GM13976 (cell line): ENCODE data around the gene FXYD6.

Source experiments
- DNase-seq: peaks from one replicate; pipeline ENCODE4 v3.0.0; 2012; ENCODE audit warnings: low spot score
- CTCF ChIP-seq: IDR thresholded peaks from 2 replicates; pipeline ENCODE4 v1.5.1; 2012; ENCODE audit warnings: borderline replicate concordance, mild to moderate bottlenecking; ENCODE audit not compliant: insufficient read depth; ENCODE audit errors: extremely low read depth, missing control alignments, control extremely low read depth
- in situ Hi-C: fragments of 300-500 bp; cut with MboI; formaldehyde crosslinking; loops from one replicate; pipeline ENCODE4 v1.12.0; 2022; ENCODE audit warnings: low sequenced_read_pairs, mixed read lengths, inconsistent platforms; ENCODE audit not compliant: unreplicated experiment

FXYD6 gene

GRCh38 chr11:117819096-117820040, 57.1 kb downstream of the FXYD6 start:
- DNase-seq: peak; percentile 55
- in situ Hi-C loops: no loop called here

GRCh38 chr11:117818041-117818873, 58.2 kb downstream of the FXYD6 start:
- peak; percentile 69 for DNase-seq
- in situ Hi-C loops: no loop called here
- TF ChIP-seq CTCF: no peak

More at GRCh38 chr11:117819096-117820040, 57.1 kb downstream of the FXYD6 start:
- peak; percentile 35 for TF ChIP-seq CTCF

- in situ Hi-C loops: no loop called here
- peak; percentile 76 for DNase-seq
- TF ChIP-seq CTCF: peak; percentile 96
Measured at GRCh38 chr11:117817368-117818040, 59.0 kb downstream of the FXYD6 start.

GRCh38 chr11:117816846-117817367, 59.6 kb downstream of the FXYD6 start:
- in situ Hi-C loops: no loop called here
- TF ChIP-seq CTCF: no peak
- no peak for DNase-seq

- in situ Hi-C loops: no loop called here
- TF ChIP-seq CTCF: no peak
- no peak for DNase-seq
Measured at GRCh38 chr11:117816151-117816741, 60.2 kb downstream of the FXYD6 start.
